22Rv1 (cell line): ENCODE results near the gene TRPV4.

ENCODE experiments used
- H3K27ac ChIP-seq: fragments of 450-650 bp; 2 replicates; pipeline ENCODE4 v1.5.1; 2017
- ZFX ChIP-seq: fragments of 450-650 bp; IDR thresholded peaks from 2 replicates; pipeline ENCODE4 v1.6.1; 2017; ENCODE audit warnings: antibody characterized with exemption, borderline replicate concordance
- TF ChIP-seq, protein P1 (sequence below): fragments of 450-650 bp; IDR thresholded peaks from 2 replicates; pipeline ENCODE4 v1.5.1; 2017; ENCODE audit warnings: mild to moderate bottlenecking

The TRPV4 gene

DNA sequence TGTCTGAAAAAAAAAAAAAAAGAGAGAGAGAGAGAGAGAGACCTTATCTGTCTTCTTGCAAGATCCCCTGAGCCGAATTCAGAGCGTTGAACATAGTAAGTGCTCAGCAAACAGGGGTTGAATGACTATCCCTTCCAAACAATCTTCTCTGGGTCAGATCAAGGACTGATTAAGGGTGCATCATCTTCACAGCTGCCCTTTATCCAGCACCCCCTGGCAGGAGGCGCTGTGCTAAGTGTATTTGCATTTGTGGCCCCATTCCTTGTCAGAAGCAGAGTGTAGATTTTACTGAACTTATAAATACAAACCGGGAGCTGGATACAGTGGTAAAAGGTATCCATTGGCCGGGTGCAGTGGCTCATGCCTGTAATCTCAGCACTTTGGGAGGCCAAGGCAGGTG, 8.8 kb upstream of the TRPV4 start:
- H3K27ac ChIP-seq: no peak overlapping the region
- TF ChIP-seq ZFX: no peak
- TF ChIP-seq, protein P1, sequence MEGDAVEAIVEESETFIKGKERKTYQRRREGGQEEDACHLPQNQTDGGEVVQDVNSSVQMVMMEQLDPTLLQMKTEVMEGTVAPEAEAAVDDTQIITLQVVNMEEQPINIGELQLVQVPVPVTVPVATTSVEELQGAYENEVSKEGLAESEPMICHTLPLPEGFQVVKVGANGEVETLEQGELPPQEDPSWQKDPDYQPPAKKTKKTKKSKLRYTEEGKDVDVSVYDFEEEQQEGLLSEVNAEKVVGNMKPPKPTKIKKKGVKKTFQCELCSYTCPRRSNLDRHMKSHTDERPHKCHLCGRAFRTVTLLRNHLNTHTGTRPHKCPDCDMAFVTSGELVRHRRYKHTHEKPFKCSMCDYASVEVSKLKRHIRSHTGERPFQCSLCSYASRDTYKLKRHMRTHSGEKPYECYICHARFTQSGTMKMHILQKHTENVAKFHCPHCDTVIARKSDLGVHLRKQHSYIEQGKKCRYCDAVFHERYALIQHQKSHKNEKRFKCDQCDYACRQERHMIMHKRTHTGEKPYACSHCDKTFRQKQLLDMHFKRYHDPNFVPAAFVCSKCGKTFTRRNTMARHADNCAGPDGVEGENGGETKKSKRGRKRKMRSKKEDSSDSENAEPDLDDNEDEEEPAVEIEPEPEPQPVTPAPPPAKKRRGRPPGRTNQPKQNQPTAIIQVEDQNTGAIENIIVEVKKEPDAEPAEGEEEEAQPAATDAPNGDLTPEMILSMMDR: no peak; the same call in 1 of the 2 replicates

DNA sequence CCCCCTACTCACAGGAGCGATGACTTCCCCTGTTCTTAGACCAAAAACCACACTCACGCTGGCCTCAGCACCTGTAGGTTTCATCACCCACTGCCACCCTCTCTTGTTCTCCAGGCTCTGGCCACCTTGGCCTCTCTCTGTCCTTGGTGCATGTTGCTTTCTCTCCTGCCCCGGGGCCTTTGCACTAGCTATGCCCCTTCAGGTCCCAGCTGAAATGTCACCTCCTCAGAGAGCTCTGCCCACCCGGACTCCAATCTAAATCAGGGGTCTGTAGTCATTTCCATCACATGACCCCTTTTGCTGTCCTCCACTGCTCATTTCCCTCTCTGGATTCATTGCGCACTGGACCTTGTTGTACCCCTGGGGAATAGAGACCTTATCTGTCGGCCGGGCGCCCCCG, 8.2 kb upstream of the TRPV4 start:
- no peak for TF ChIP-seq ZFX
- TF ChIP-seq, protein P1: peak; percentile 44
- H3K27ac ChIP-seq: no peak overlapping the region

DNA sequence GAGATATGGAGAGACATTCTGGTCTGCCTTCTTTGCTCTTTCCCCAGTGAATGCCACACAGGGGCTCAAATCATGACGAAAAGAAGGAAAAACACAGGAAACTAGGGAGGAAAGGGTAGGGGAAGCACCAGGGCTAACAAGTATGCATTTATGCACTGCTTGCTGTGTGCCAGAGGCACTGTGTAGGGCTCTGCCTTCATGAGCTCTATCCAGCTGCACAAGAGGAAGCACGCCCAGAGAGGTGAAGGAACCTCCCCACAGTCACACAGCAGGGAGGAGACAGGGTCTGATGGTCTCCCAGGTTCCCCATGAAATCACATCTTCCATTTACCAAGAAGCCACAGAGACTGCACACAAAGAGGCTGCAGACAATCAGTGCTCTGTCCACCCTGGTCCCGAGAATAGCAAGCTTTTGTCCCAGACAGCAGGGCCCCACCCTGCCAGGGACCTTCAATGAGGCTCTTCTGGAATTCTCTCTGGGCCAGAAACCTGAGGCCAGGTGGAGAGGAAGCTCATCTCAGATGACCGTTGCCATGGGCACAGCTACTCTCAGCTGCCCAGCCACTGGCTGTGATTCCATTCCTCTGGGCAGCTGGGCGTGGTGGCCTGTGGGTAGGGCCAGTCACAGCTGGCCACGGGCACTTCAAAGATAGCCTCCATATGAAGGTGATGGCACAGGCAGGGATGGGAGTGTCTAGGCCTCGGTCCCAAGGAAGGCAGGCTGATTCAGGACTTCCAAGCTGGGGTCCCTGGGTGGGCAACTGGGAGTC, 7.3 kb upstream of the TRPV4 start:
- TF ChIP-seq ZFX: no peak
- TF ChIP-seq, protein P1: no peak
- no peak overlapping the region for H3K27ac ChIP-seq

DNA sequence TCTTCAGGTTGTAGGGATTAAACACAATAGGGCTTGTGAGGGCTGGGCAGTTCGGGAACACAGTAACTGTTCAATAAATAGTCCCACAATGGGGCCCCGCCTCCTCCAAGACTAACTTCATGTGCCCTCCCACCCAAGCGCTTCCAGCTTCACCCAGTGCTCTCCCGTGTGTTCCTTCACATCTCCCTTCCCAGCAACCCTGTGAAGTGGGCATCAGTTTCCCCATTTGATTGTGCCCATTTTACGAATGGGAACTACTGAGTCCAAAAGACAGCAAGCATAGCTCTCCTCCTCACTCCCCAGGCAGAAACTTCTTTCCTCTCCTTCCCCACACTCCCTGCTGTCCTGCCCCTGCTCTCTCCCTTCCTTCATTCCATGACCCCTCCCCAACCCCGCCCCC, 6.2 kb upstream of the TRPV4 start:
- H3K27ac ChIP-seq: no peak overlapping the region
- no peak for TF ChIP-seq ZFX
- TF ChIP-seq, protein P1: no peak

DNA sequence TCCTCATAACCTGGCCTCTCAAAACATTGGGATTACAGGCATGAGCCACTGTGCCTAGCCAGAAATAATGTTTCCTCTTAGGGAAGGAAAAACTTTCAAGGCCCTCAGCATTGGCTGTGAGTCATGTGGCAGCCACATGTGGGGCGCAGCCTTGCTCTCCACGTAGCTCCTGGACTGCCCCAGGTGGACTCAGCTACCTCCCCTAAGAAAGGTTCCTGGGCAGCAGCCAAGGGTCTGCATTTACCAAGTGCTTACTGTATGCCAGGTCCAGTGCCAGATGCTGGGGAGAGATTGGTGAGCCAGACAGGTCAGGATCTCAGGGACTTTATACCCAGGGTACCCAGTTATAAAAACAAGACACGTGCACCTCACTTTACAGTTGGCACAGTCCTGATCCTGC, 3.7 kb upstream of the TRPV4 start:
- TF ChIP-seq ZFX: no peak
- TF ChIP-seq, protein P1: no peak
- no peak overlapping the region for H3K27ac ChIP-seq

DNA sequence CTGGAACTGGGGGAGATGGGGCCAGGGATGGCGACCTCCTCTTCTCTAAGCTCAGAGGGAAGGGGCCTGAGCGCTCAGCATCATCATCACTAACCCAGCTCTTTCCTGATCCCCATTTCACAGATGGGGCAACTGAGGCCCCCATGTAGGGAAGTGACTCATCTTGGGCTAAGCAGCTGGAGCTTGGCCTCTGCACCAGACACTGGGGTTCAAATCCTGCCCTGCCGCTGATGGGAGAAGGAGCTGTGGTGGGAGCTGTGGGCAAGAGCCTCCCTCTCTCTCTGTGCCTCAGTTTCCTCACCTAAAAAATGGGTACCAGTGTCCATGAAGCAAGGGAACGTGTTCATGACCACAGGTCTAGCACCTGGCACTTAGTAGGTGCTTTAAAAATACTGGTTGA, 2.6 kb upstream of the TRPV4 start:
- TF ChIP-seq ZFX: no peak
- TF ChIP-seq, protein P1: no peak
- H3K27ac ChIP-seq: no peak overlapping the region

DNA sequence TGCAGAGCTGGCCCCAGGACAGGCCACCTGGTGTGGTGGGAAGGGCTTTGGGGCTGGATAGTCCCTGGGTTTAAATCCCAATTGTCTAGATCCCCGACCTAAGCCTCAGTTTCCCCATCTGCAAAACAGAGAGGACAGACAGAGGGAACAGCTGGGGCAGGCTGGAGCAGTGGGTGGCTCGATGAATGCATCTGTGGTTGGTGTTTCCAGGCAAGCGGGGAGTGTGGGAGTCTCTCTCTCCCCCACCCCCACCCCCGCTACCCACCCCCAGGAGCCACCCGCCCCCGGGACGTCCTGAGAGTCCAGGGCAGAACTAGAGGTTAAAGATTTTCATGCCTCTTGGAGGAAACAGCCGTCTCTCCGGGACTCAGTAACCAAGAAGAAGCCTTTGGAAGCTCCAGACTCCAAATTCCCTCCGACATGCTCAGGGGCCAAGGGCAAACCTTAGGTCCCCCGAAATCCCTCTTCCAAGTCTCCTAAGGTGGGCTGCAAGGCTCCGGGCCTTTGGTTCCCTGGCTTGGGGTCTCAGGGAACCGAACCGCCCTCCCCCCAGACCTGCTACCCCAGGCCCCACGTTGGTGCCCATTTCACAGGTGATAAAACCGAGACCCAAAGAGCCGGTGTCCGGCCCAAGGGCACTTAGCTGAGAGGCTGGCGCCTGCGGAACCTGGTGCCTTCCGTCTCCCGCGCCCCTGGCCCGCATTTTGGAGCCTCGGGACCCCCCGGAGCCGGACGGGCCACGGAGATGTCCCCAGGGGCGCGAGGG, 474 bp downstream of the TRPV4 start:
- TF ChIP-seq, protein P1: no peak
- no peak for TF ChIP-seq ZFX
- H3K27ac ChIP-seq: no peak overlapping the region
